ENCODE measurements around the gene DNAH9. TPM values are rescaled to one million over a fixed set of nuclear protein-coding genes. Genes with fewer than 3 reads are reported as not detected.

The DNAH9 gene
- total RNA-seq, 1 donor = not detected

GRCh38 chr17:11637796-11638195 lies 39.5 kb downstream of the DNAH9 start:
- DNase-seq (ENCODE audit: low read depth) = no peak
- no peak for TF ChIP-seq CTCF (IDR thresholded peaks at IDR 0.05; ENCODE audit: insufficient read depth, low read depth, low read length)
- no peak overlapping the region for H3K4me3 ChIP-seq (ENCODE audit: low read depth, low read length)

GRCh38 chr17:11638700-11639265 lies 40.5 kb downstream of the DNAH9 start:
- no peak overlapping the region for H3K4me3 ChIP-seq (ENCODE audit: low read depth, low read length)
- TF ChIP-seq CTCF (IDR thresholded peaks at IDR 0.05; ENCODE audit: insufficient read depth, low read depth, low read length) = no peak
- DNase-seq (ENCODE audit: low read depth) = no peak

GRCh38 chr17:11639736-11640462 lies 41.6 kb downstream of the DNAH9 start:
- DNase-seq (ENCODE audit: low read depth) = no peak
- no peak overlapping the region for H3K4me3 ChIP-seq (ENCODE audit: low read depth, low read length)
- no peak for TF ChIP-seq CTCF (IDR thresholded peaks at IDR 0.05; ENCODE audit: insufficient read depth, low read depth, low read length)

- no peak for DNase-seq (ENCODE audit: low read depth)
- H3K4me3 ChIP-seq (ENCODE audit: low read depth, low read length) = no peak overlapping the region
- no peak for TF ChIP-seq CTCF (IDR thresholded peaks at IDR 0.05; ENCODE audit: insufficient read depth, low read depth, low read length)
Observed at GRCh38 chr17:11640463-11640814, 42.2 kb downstream of the DNAH9 start.

- DNase-seq (ENCODE audit: low read depth) = no peak
- no peak for TF ChIP-seq CTCF (IDR thresholded peaks at IDR 0.05; ENCODE audit: insufficient read depth, low read depth, low read length)
- H3K4me3 ChIP-seq (ENCODE audit: low read depth, low read length) = no peak overlapping the region
Observed at GRCh38 chr17:11641521-11642275, 43.4 kb downstream of the DNAH9 start.

- TF ChIP-seq CTCF (IDR thresholded peaks at IDR 0.05; ENCODE audit: insufficient read depth, low read depth, low read length) = no peak
- DNase-seq (ENCODE audit: low read depth) = no peak
Observed at GRCh38 chr17:11642655-11643054, 44.4 kb downstream of the DNAH9 start.

More at GRCh38 chr17:11642655-11643054, 44.4 kb downstream of the DNAH9 start:
- no peak overlapping the region for H3K4me3 ChIP-seq (ENCODE audit: low read depth, low read length)

Data from fibroblast of villous mesenchyme (primary cell).